Esophagus muscularis mucosa (tissue), 4 donors: ENCODE data around the gene OR5AR1. TPM values are rescaled to one million over a fixed set of nuclear protein-coding genes. Genes with fewer than 3 reads are reported as not detected.

Experiments
- DNase-seq: peaks from one replicate; pipeline ENCODE4 v3.0.0-alpha.2; 2017; ENCODE audit errors: extremely low spot score
- H3K27ac ChIP-seq, 4 donors: fragments of 200-600 bp; sonication (generic); replicated peaks in 1 of 4; 1 replicate in 3 of 4; 2 replicates in 1 of 4; pipeline ENCODE4 v1.5.1; 2016 to 2019; ENCODE audit warnings: mild to moderate bottlenecking in 1 of 4
- H3K27me3 ChIP-seq, 4 donors: fragments of 200-600 bp; sonication (generic); one replicate each; pipeline versions ENCODE4 v1.5.1 to v1.6.0; 2016 to 2019
- H3K36me3 ChIP-seq, 4 donors: fragments of 200-600 bp; sonication (generic); one replicate each; pipeline ENCODE4 v1.5.1; 2016 to 2019
- H3K4me1 ChIP-seq, 4 donors: fragments of 200-600 bp; sonication (generic); one replicate each; pipeline ENCODE4 v1.5.1; 2016 to 2019
- H3K4me3 ChIP-seq, 4 donors: fragments of 200-600 bp; sonication (generic); 1 replicate in 2 of 4; 2 replicates in 2 of 4; pipeline ENCODE4 v1.5.1; 2016 to 2019; ENCODE audit warnings: mild to moderate bottlenecking in 4 of 4, moderate library complexity in 1 of 4
- H3K9me3 ChIP-seq, 4 donors: fragments of 200-600 bp; sonication (generic); 1 replicate in 3 of 4; 2 replicates in 1 of 4; pipeline ENCODE4 v1.5.1; 2016 to 2019
- CTCF ChIP-seq, 3 experiments: fragments of 200-600 bp in 2 of 3; fragments of 450-650 bp in 1 of 3; sonication (generic) in 2 of 3; IDR thresholded peaks; one replicate each; pipeline ENCODE4 v1.5.1; 2017 to 2019; ENCODE audit warnings: antibody characterized with exemption in 3 of 3, mild to moderate bottlenecking in 2 of 3, moderate library complexity in 1 of 3
- EP300 ChIP-seq: sonication (generic); formaldehyde crosslinking; IDR thresholded peaks from one replicate; pipeline ENCODE4 v1.6.1; 2017; ENCODE audit warnings: antibody characterized with exemption
- POLR2A ChIP-seq: fragments of 450-650 bp; IDR thresholded peaks from one replicate; pipeline ENCODE4 v1.6.1; 2017; ENCODE audit warnings: antibody characterized with exemption, moderate library complexity, mild to moderate bottlenecking, low read depth
- POLR2AphosphoS5 ChIP-seq, 2 donors: sonication (generic); formaldehyde crosslinking; IDR thresholded peaks; one replicate each; pipeline ENCODE4 v1.6.1; 2017; ENCODE audit warnings: antibody characterized with exemption in 2 of 2
- whole genome bisulfite sequencing: methylation state at CpG from one replicate; pipeline ENCODE4 v1.1.5; 2018; 5-methylcytosine and 5-hydroxymethylcytosine counted together
- intact Hi-C: fragments of 100-400 bp; cut with DNase I; formaldehyde crosslinking; loops from one replicate; pipeline ENCODE4 v1.15.1; 2023
- total RNA-seq, 4 donors: library from RNA; depleted of rRNA; stranded (reverse); fragments of >200 nt; gene quantifications; one replicate each; pipeline versions ENCODE4 v1.1.0 to v1.2.1, GENCODE V29; 2016

Gene OR5AR1
- not detected for total RNA-seq

DNA sequence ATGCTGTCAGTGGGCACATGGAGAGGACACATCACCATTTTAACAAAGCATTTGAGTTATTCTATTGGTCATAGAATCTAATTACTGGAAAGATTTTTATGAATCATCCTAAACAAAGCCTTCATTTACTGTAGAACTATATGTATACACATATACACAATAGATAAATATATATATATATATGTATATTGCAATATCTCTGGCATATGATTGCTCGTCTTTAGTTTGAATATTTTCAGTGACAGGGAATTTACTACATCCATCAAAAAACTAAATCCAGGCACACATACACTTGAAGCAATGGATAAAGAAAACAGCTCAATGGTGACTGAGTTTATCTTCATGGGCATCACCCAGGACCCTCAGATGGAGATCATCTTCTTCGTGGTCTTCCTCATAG is at the start of gene OR5AR1:
Gene OR5AR1 (plus strand): TSS at position 301 of the 400 bp plus-strand sequence. CDS start 0 bp downstream, at position 301.
- no peaks in the 10 kb centered on the region for H3K27me3 ChIP-seq
- 82% methylated on average over 2 of the region's 2 CpGs for WGBS

DNA sequence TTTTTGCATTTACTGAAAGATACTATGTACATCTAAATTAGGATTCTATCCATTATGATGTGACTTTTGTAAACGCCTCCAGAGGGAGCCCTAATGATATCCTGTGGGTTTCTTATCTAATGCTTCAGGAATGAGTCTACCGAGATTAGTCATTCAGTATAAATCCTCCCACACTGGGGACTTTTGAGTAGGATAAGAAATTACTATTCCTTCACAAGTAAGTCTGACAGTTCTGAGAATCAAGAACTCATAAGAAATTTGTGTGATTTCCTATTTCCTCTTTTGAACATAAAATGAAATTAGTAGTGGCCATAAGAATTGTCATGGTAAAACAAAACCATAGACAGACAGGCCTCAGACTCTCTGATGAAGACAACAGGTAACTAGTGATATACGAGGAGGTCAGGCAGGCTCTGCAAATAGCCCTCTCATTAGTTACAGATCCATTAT is 38.8 kb upstream of the OR5AR1 start:
- 10% methylated on average over 3 of the region's 3 CpGs for WGBS
- TF ChIP-seq CTCF (IDR thresholded peaks at IDR 0.05) (peak in 1 of 3 experiments; percentile 40), POLR2A (no peak)
- intact Hi-C loops: loop anchor here (5.0 kb wide), 1 partner anchor 158 kb away; no protein-coding TSS in a partner anchor

More for the DNA sequence above, at the start of gene OR5AR1:
- H3K27ac ChIP-seq: no peak within 1 kb of the TSS
- intact Hi-C loops: no loop called here
- no peak within 1 kb of the TSS for H3K4me3 ChIP-seq
- TF ChIP-seq CTCF (IDR thresholded peaks at IDR 0.05) (no peak), POLR2AphosphoS5 (IDR thresholded peaks at IDR 0.05) (no peak), POLR2A (no peak), EP300 (no peak)
- DNase-seq: no peak
- H3K36me3 ChIP-seq: no peaks in the 10 kb centered on the region
- no peaks in the 10 kb centered on the region for H3K4me1 ChIP-seq
- no peaks in the 10 kb centered on the region for H3K9me3 ChIP-seq

GRCh38 chr11:56625946-56626345 is 37.5 kb upstream of the OR5AR1 start:
- Histone ChIP-seq H3K4me1 (no peaks in the 10 kb centered on the region), H3K27me3 (no peaks in the 10 kb centered on the region), H3K4me3 (no peak overlapping the region), H3K36me3 (no peaks in the 10 kb centered on the region), H3K9me3 (no peaks in the 10 kb centered on the region), H3K27ac (no peak overlapping the region)
- intact Hi-C loops: no loop called here
- DNase-seq: no peak
- no peak for TF ChIP-seq POLR2AphosphoS5 (IDR thresholded peaks at IDR 0.05)
- WGBS: 58% methylated on average over 2 of the region's 2 CpGs

More for the DNA sequence above, 38.8 kb upstream of the OR5AR1 start:
- H3K9me3 ChIP-seq: no peaks in the 10 kb centered on the region
- no peak for DNase-seq
- no peak overlapping the region for H3K4me3 ChIP-seq
- no peaks in the 10 kb centered on the region for H3K4me1 ChIP-seq
- no peaks in the 10 kb centered on the region for H3K36me3 ChIP-seq
- H3K27me3 ChIP-seq: no peaks in the 10 kb centered on the region
- no peak overlapping the region for H3K27ac ChIP-seq

DNA sequence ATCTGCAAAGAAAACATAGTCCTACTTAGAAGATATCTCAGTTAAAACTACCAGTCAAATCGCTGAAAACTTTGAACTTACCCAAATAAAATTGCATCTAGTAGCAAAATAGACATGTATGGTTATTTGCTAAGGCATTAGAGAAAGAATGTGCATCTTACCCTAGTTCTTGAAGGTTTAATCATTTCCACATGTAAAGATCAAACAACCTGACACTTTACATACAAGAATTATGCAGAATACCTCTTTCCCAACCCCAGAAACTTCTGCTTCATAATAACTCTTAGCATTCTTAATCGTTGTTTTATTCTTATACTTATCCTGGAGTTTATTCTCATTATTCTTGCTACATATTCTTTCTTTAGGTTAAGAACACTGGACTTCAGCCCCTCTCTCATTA is 31.2 kb upstream of the OR5AR1 start:
- Histone ChIP-seq H3K9me3 (no peaks in the 10 kb centered on the region), H3K36me3 (no peaks in the 10 kb centered on the region), H3K4me3 (no peak overlapping the region), H3K4me1 (no peaks in the 10 kb centered on the region), H3K27ac (no peak overlapping the region), H3K27me3 (no peaks in the 10 kb centered on the region)
- no peak for DNase-seq
- TF ChIP-seq CTCF (IDR thresholded peaks at IDR 0.05) (no peak), POLR2AphosphoS5 (IDR thresholded peaks at IDR 0.05) (no peak), POLR2A (no peak), EP300 (no peak)
- 76% methylated on average over 2 of the region's 2 CpGs for WGBS
- intact Hi-C loops: no loop called here

GRCh38 chr11:56636861-56637260 is 26.6 kb upstream of the OR5AR1 start:
- intact Hi-C loops: no loop called here
- Histone ChIP-seq H3K36me3 (no peaks in the 10 kb centered on the region), H3K4me3 (no peak overlapping the region), H3K9me3 (no peaks in the 10 kb centered on the region), H3K4me1 (no peaks in the 10 kb centered on the region), H3K27ac (no peak overlapping the region), H3K27me3 (no peaks in the 10 kb centered on the region)
- no peak for DNase-seq
- TF ChIP-seq CTCF (IDR thresholded peaks at IDR 0.05) (no peak), POLR2A (no peak), EP300 (no peak)
- 70% methylated on average over 2 of the region's 2 CpGs for WGBS
